Measurements from ENCODE around the gene KLHL22.
"Not testable (repeated sequence)": the region's sequence is repeated elsewhere in the genome, so short reads cannot be mapped to it uniquely, and the experiment has no call there.

The KLHL22 gene

GRCh38 chr22:20494978-20495860 is at the start of gene KLHL22:
Gene KLHL22 (minus strand): TSS chr22:20495795. CDS start chr22:20489211, 6,584 bp downstream.
- DNase-seq (ENCODE audit: low spot score), result no peak

DNA sequence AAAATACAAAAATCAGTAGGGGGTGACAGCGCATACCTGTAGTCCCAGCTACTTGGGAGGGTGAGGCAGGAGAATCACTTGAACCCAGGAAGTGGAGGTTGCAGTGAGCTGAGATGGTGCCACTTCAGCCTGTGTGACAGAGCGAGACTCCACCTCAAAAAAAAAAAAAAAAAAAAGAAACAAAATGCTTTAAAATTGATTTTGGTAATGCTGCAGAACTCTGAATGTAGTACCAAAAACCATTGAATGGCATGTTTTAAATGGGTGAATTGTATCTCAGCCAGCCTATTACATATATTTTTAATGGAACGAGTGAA is 49.7 kb upstream of the KLHL22 start:
- DNase-seq (ENCODE audit: low spot score), result not testable (repeated sequence)

DNA sequence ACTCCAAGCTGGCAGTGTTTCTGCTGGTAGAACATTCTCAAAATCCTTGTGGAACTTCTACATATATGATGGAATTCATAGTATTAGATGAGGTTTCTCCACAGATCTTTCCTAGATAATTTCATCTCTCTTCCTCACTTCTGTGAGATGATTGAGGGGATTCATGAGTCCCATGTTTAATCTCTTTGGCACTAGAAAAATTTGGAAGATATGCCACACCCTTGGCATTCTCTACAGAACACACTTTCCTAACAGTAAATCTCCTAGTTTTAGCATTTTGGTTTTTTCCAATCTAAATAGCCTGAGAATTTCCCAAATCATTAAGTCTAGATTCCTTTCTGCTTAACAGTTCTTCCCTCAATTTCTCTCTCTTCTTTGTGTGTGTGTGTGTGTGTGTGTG is 47.1 kb upstream of the KLHL22 start:
- no peak for DNase-seq (ENCODE audit: low spot score)

DNA sequence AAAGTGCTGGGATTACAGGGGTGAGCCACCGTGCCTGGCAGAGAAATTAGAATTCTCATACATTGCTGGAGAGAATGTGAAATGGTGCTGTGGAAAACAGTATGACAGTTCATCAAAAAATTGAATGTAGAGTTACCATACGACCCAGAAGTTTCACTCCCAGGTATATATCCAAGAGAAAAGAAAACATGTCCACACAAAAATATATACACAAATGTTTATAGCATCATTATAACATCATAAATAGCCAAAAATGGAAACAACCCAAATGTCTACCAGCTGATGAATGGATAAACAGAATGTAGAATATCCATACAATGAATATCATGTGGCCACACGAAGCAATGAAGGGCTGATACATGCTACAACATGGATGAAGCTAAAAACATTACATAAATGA is 46.5 kb upstream of the KLHL22 start:
- no peak for DNase-seq (ENCODE audit: low spot score)

DNA sequence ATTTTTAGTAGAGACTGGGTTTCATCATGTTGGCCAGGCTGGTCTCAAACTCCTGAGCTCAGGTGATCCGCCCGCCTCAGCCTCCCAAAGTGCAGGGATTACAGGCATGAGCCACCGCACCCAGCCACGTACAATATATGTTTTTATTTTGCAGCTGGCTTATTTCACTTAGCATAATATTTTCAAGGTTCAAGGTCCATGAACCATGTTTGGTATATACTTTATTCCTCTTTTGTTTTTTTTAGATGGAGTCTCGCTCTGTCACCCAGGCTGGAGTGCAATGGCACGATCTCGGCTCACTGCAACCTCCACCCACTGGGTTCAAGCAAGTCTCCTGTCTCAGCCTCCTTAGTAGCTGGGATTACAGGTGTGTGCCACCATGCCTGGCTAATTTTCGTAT is 43.3 kb upstream of the KLHL22 start:
- DNase-seq (ENCODE audit: low spot score), result not testable (repeated sequence)

DNA sequence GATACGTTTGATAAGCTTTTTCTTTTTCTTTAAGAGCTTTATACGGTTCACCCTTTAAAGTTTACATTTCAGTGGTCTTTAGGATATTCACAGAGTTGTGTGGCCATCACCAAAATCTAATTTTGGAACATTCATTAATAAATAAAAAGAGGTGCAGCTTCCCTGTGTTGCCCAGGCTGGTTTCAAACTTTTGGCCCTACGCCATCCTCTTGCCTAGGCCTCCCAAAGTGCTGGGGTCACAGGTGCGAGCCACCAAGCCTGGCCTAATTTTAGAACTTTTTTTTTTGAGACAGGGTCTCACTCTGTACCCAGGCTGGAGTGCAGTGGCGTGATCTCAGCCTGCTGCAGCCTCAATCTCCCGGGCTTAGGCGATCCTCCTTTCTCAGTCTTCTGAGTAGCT is 42.4 kb upstream of the KLHL22 start:
- DNase-seq (ENCODE audit: low spot score), result no peak

GRCh38 chr22:20537325-20537756 is 41.7 kb upstream of the KLHL22 start:
- no peak for DNase-seq (ENCODE audit: low spot score)

- no peak for DNase-seq (ENCODE audit: low spot score)
Observed at GRCh38 chr22:20536590-20537324, 41.2 kb upstream of the KLHL22 start.

DNA sequence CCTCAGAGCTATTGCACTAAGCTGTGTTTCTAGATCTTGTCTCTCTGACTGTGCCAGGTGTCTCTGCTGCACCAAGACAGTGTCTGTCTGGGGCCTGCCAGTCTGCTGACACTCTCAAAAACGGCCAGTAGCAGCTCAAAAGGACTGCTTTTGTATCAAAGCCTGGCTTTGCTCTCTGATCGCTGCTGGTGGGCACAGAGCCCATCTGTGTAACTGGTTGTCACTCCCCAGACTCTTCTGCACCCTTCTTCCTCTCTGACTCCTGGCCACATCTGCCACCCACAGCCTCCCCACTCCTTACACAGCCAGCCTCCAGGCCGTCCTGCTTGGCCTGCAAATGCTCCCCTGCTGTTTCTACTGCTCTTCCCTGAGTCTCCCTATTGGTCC is 38.3 kb upstream of the KLHL22 start:
- DNase-seq (ENCODE audit: low spot score), result no peak

GRCh38 chr22:20533095-20533878 is 37.7 kb upstream of the KLHL22 start:
- DNase-seq (ENCODE audit: low spot score), result no peak

DNA sequence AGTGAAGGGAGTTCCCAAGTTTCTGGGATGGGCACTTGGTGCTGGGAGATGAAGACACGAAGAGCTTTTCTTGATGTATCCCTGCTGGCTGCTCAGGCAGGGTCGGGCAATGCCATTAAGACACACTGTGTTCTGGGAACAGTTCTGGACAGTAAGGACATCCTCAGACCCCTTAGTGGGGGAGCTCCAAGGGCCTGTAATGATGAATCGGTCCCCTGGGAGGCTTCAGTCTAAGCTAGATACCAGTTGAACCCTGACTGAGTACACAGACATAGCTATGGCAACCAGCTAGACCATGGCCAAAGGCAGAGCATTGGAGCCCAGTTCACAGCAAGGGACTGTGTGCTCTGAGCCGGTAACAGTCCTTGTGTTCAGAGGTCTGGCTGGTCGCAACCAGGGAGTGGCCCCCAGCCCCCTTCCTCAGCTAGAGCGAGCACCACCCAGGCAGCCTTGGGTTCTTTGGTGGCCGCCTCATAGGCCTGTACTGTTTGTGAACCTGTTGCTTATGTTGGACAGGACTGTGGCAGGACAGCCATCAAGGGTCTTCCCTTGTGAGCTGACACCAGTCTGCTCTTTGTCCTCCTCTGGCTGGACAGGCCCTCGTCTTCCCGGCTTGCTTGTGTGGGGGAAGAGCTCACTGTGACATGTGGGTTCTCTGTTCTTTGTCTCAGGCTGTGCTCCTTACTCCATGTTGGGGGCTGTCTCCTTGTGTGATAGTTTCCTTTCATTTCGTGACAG is 36.8 kb upstream of the KLHL22 start:
- DNase-seq (ENCODE audit: low spot score), result no peak

DNA sequence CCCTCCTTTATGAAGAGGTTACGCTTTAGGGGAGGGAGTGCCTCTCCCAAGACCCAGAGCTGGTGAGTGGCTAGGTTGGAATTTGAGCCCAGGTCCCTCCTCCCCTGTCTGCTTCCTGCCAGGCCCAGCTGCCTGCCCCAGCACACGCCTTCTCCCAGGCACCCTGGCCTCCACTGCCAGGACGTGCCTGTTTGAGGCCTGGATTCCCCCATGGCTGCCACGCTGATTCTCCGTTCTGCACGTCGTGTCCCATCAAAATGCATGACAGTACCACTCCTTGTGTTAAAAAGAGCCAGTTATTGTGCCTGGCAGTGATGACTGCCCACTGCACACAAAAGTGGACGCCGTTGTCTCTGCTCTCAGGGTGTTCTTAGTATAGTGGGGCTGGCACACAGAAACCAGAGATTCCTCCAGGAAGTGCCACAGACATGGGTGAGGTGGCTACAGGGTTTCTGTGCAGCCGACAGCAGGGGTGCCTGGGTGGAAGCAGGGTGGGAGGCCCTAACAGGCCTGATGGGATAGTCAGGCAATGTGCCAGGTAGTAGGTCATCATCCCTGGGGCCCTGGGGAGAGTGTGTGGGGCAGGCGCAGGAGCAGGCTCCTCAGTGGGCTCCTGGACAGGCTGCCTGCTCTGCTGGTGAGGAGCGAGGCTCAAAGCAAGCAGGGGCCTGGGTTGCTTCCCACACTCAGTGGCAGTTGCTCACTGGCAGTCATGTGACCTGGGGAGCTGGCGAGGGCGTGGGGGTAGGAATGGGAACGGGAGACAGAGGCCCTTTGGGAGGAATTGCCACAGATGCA is 36.0 kb upstream of the KLHL22 start:
- DNase-seq (ENCODE audit: low spot score), result no peak

DNA sequence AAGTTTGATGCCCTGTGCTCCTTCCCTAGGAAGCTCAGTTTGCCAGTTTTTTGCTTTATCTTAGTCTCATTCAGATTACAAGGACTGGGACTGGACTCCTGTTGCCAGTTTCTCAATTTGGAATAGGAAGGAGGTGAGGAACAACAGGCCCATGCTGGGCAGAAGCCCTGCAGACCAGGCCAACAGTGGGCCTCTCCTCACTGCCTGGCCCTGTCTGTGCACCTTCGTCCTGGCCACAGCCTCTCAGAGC is 35.5 kb upstream of the KLHL22 start:
- no peak for DNase-seq (ENCODE audit: low spot score)

GRCh38 chr22:20530368-20531153 is 35.0 kb upstream of the KLHL22 start:
- DNase-seq (ENCODE audit: low spot score), result no peak

- no peak for DNase-seq (ENCODE audit: low spot score)
Observed at GRCh38 chr22:20528405-20528978, 32.9 kb upstream of the KLHL22 start.

DNA sequence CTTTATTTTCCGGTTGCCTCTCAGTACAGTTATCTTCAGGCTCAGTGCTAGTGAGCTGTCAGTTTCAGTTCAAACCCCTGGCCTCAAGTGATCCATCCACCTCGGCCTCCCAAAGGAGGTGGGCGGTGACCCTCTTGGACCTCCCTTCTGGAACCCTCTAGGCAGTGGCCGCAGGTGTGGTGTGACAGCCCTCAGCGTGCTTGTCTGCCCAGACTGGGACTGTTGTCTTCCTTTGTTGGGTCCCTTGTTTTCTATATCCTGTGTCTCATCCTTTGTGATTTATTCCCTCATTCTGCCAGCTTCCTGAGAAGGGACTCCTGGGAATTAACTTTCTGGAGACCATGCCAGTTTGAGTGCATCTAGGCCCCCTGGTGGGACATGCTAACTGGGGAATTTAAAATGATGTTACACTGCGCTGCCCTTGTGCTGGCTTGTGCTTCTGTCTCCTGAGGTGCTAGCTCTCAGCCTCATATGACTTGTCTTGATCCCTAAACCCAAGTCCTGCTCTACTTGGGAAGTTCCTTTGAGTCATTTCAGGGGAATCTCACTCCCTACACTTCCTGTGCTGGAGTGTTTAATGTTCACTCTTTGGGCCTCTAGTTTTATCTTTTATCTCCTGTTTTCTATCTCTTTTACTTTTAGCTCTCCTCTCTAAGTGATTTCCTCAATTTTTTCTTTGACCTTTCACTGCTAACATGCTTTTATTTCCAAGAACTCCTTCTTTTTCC is 31.2 kb upstream of the KLHL22 start:
- DNase-seq (ENCODE audit: low spot score), result no peak

GRCh38 chr22:20526305-20526627 is 30.7 kb upstream of the KLHL22 start:
- no peak for DNase-seq (ENCODE audit: low spot score)

GRCh38 chr22:20525048-20525447 is 29.5 kb upstream of the KLHL22 start:
- no peak for DNase-seq (ENCODE audit: low spot score)

GRCh38 chr22:20524004-20524481 is 28.4 kb upstream of the KLHL22 start:
- DNase-seq (ENCODE audit: low spot score), result no peak
